ENCODE measurements around the gene SYNM.

SYNM gene

GRCh38 chr15:99143242-99143641 is 38.4 kb downstream of the SYNM start:
- Histone ChIP-seq H3K79me2 (ENCODE audit: insufficient read depth, low read depth) (no peaks in the 10 kb centered on the region), H3K36me3 (ENCODE audit: insufficient read depth) (no peaks in the 10 kb centered on the region), H3K27ac (no peak overlapping the region), H3K27me3 (ENCODE audit: insufficient read depth, low read depth) (no peaks in the 10 kb centered on the region), H2AFZ (ENCODE audit: low read depth) (no peak overlapping the region), H3K4me1 (ENCODE audit: low read depth, poor library complexity, severe bottlenecking) (peaks cover 65% of the 10 kb centered on the region), H4K20me1 (ENCODE audit: insufficient read depth) (no peaks in the 10 kb centered on the region), H3K4me2 (no peak overlapping the region), H3K4me3 (IDR thresholded peaks at IDR 0.05; ENCODE audit: insufficient read depth, low read depth, low read length) (no peak overlapping the region), H3K9ac (no peak overlapping the region)
- TF ChIP-seq, protein P1, sequence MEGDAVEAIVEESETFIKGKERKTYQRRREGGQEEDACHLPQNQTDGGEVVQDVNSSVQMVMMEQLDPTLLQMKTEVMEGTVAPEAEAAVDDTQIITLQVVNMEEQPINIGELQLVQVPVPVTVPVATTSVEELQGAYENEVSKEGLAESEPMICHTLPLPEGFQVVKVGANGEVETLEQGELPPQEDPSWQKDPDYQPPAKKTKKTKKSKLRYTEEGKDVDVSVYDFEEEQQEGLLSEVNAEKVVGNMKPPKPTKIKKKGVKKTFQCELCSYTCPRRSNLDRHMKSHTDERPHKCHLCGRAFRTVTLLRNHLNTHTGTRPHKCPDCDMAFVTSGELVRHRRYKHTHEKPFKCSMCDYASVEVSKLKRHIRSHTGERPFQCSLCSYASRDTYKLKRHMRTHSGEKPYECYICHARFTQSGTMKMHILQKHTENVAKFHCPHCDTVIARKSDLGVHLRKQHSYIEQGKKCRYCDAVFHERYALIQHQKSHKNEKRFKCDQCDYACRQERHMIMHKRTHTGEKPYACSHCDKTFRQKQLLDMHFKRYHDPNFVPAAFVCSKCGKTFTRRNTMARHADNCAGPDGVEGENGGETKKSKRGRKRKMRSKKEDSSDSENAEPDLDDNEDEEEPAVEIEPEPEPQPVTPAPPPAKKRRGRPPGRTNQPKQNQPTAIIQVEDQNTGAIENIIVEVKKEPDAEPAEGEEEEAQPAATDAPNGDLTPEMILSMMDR (conservative IDR thresholded peaks at IDR 0.05; ENCODE audit: low read depth, low read length) = no peak

- Histone ChIP-seq H3K4me2 (no peak overlapping the region), H3K9ac (no peak overlapping the region), H3K27me3 (ENCODE audit: insufficient read depth, low read depth) (no peaks in the 10 kb centered on the region), H3K4me3 (IDR thresholded peaks at IDR 0.05; ENCODE audit: insufficient read depth, low read depth, low read length) (no peak overlapping the region), H3K36me3 (ENCODE audit: insufficient read depth) (no peaks in the 10 kb centered on the region), H2AFZ (ENCODE audit: low read depth) (no peak overlapping the region), H3K4me1 (ENCODE audit: low read depth, poor library complexity, severe bottlenecking) (peaks cover 65% of the 10 kb centered on the region), H3K79me2 (ENCODE audit: insufficient read depth, low read depth) (no peaks in the 10 kb centered on the region), H3K27ac (no peak overlapping the region), H4K20me1 (ENCODE audit: insufficient read depth) (no peaks in the 10 kb centered on the region)
- TF ChIP-seq, protein P1 (conservative IDR thresholded peaks at IDR 0.05; ENCODE audit: low read depth, low read length) = no peak
Observed at GRCh38 chr15:99143655-99144610, 39.1 kb downstream of the SYNM start.

GRCh38 chr15:99145005-99145404 is 40.1 kb downstream of the SYNM start:
- Histone ChIP-seq H3K9ac (no peak overlapping the region), H2AFZ (ENCODE audit: low read depth) (no peak overlapping the region), H3K36me3 (ENCODE audit: insufficient read depth) (no peaks in the 10 kb centered on the region), H3K4me2 (no peak overlapping the region), H3K4me3 (IDR thresholded peaks at IDR 0.05; ENCODE audit: insufficient read depth, low read depth, low read length) (no peak overlapping the region), H4K20me1 (ENCODE audit: insufficient read depth) (no peaks in the 10 kb centered on the region), H3K4me1 (ENCODE audit: low read depth, poor library complexity, severe bottlenecking) (peaks cover 65% of the 10 kb centered on the region), H3K27me3 (ENCODE audit: insufficient read depth, low read depth) (no peaks in the 10 kb centered on the region), H3K27ac (no peak overlapping the region), H3K79me2 (ENCODE audit: insufficient read depth, low read depth) (no peaks in the 10 kb centered on the region)
- TF ChIP-seq, protein P1 (conservative IDR thresholded peaks at IDR 0.05; ENCODE audit: low read depth, low read length) = no peak

DNA sequence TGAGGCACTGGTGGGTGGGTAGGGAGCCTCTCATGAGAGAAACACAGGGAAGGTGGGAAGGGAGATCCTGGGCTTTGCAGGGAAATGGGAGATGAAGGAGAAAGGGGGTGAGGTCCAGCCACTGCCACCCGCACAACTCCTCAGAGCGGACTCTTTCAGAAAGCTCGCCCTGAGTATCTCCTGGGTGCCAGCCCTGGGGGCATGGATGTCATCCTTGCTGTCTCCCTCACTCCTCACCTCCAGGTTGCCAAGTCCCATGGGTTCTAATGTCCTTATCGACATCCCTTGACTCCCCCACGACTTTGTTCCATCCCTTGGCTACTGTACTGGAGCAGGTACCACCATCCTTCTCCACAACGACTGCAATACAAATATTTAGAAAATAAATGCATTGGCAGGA is 40.9 kb downstream of the SYNM start:
- Histone ChIP-seq H3K4me1 (ENCODE audit: low read depth, poor library complexity, severe bottlenecking) (peaks cover 66% of the 10 kb centered on the region), H3K27ac (no peak overlapping the region), H3K36me3 (ENCODE audit: insufficient read depth) (no peaks in the 10 kb centered on the region), H2AFZ (ENCODE audit: low read depth) (no peak overlapping the region), H4K20me1 (ENCODE audit: insufficient read depth) (no peaks in the 10 kb centered on the region), H3K79me2 (ENCODE audit: insufficient read depth, low read depth) (no peaks in the 10 kb centered on the region), H3K4me2 (no peak overlapping the region), H3K4me3 (IDR thresholded peaks at IDR 0.05; ENCODE audit: insufficient read depth, low read depth, low read length) (no peak overlapping the region), H3K27me3 (ENCODE audit: insufficient read depth, low read depth) (no peaks in the 10 kb centered on the region), H3K9ac (no peak overlapping the region)
- TF ChIP-seq, protein P1 (conservative IDR thresholded peaks at IDR 0.05; ENCODE audit: low read depth, low read length) = no peak
